ENCODE measurements around the gene DYNC1LI2.

DYNC1LI2 gene

GRCh38 chr16:66740010-66740409, 11.4 kb downstream of the DYNC1LI2 start:
- peak; percentile 67 for DNase-seq (ENCODE audit: low spot score)

GRCh38 chr16:66735891-66736290, 15.5 kb downstream of the DYNC1LI2 start:
- peak; percentile 33 for DNase-seq (ENCODE audit: low spot score)

- DNase-seq (ENCODE audit: low spot score), result no peak
Measured at GRCh38 chr16:66731101-66731500, 20.3 kb downstream of the DYNC1LI2 start.

- no peak for DNase-seq (ENCODE audit: low spot score)
Measured at GRCh38 chr16:66728804-66729203, 22.6 kb downstream of the DYNC1LI2 start.

GRCh38 chr16:66728117-66728787, 23.2 kb downstream of the DYNC1LI2 start:
- DNase-seq (ENCODE audit: low spot score), result peak; percentile 54

GRCh38 chr16:66720766-66721165, 30.6 kb downstream of the DYNC1LI2 start:
- DNase-seq (ENCODE audit: low spot score), result no peak

- no peak for DNase-seq (ENCODE audit: low spot score)
Measured at GRCh38 chr16:66719246-66719645, 32.2 kb downstream of the DYNC1LI2 start.

- DNase-seq (ENCODE audit: low spot score), result no peak
Measured at GRCh38 chr16:66717776-66718175, 33.6 kb downstream of the DYNC1LI2 start.

GRCh38 chr16:66717112-66717675, 34.2 kb downstream of the DYNC1LI2 start:
- peak; percentile 54 for DNase-seq (ENCODE audit: low spot score)

- no peak for DNase-seq (ENCODE audit: low spot score)
Measured at GRCh38 chr16:66714654-66715307, 36.6 kb downstream of the DYNC1LI2 start.

- no peak for DNase-seq (ENCODE audit: low spot score)
Measured at GRCh38 chr16:66714062-66714461, 37.3 kb downstream of the DYNC1LI2 start.

- DNase-seq (ENCODE audit: low spot score), result no peak
Measured at GRCh38 chr16:66713076-66713475, 38.3 kb downstream of the DYNC1LI2 start.

- no peak for DNase-seq (ENCODE audit: low spot score)
Measured at GRCh38 chr16:66712512-66712911, 38.9 kb downstream of the DYNC1LI2 start.

- DNase-seq (ENCODE audit: low spot score), result no peak
Measured at GRCh38 chr16:66711581-66711980, 39.8 kb downstream of the DYNC1LI2 start.

- no peak for DNase-seq (ENCODE audit: low spot score)
Measured at GRCh38 chr16:66706506-66706880, 44.9 kb downstream of the DYNC1LI2 start.

GRCh38 chr16:66705790-66706505, 45.5 kb downstream of the DYNC1LI2 start:
- DNase-seq (ENCODE audit: low spot score), result no peak

- no peak for DNase-seq (ENCODE audit: low spot score)
Measured at GRCh38 chr16:66703406-66704215, 47.8 kb downstream of the DYNC1LI2 start.

GRCh38 chr16:66701516-66701915, 49.9 kb downstream of the DYNC1LI2 start:
- DNase-seq (ENCODE audit: low spot score), result no peak

GRCh38 chr16:66701026-66701425, 50.4 kb downstream of the DYNC1LI2 start:
- DNase-seq (ENCODE audit: low spot score), result no peak

- DNase-seq (ENCODE audit: low spot score), result no peak
Measured at GRCh38 chr16:66699898-66700297, 51.5 kb downstream of the DYNC1LI2 start.

GRCh38 chr16:66698046-66698445, 53.4 kb downstream of the DYNC1LI2 start:
- DNase-seq (ENCODE audit: low spot score), result no peak
